Adrenal gland (tissue), 5 donors: Measurements from ENCODE around the gene KXD1.

ENCODE experiments used
- CTCF ChIP-seq, 6 experiments: fragments of 450-650 bp in 4 of 6; fragments of 200-600 bp in 2 of 6; sonication (generic) in 1 of 6; IDR thresholded peaks; 1 replicate in 5 of 6; 2 replicates in 1 of 6; pipeline versions ENCODE4 v1.5.1 to v1.8.0; 2016 to 2021; ENCODE audit warnings: antibody characterized with exemption in 6 of 6, mild to moderate bottlenecking in 2 of 6, moderate library complexity in 1 of 6
- POLR2A ChIP-seq, 2 donors: fragments of 450-650 bp; IDR thresholded peaks; one replicate each; pipeline ENCODE4 v1.6.1; 2017; ENCODE audit warnings: antibody characterized with exemption in 2 of 2, mild to moderate bottlenecking in 2 of 2, moderate library complexity in 1 of 2
- donor health status: DM: no; HTN: no; CAD: no.

DNA sequence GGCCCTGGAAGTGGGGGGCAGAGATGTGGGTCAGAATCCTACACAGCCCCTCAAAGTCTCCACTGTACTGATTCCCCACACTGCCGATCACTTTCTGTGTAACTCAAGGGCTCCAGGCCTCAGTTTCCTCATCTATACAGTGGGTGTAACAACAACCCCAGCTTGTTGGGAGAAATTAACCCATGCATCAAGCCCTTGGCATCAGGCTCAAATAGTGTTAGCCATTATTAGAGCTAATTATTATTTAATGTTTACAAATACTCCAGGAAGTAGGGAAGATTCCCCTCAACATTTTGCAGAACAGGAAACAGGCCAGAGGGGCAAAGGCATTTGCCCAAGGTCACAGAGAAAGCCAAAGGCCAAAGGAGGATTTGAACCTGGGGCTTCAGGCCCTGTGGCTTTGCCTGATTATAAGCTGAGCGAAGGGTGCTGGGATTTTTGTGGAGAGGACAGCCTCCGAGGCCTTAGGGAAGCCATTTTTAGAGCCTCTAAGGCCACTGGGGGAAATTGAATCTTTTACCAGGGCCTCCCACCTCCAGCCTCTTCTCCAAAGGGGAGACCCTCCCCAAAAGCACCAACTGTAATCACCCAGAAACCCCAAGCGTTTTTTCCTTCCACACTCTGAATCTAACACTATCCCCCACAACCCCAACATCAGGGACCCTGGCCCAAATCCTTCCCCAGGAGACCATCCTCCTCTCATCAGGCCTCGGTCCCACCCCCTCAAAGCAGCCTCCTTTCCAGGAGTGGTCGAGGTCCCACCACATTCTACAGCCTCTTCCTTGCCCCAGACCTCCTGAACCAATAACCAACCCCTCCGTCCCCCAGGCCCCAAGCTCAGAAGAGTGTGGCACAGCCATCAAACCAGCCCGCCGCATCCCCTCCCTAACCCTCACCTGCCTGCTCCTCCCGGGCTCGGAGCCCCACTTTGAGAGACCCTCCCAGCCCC, 15.4 kb upstream of the KXD1 start:
- TF ChIP-seq CTCF (IDR thresholded peaks at IDR 0.05) (no peak), POLR2A (IDR thresholded peaks at IDR 0.05) (no peak)
